HG02623 (cell line): ENCODE data around the gene GDPD4.

Source experiments
- ATAC-seq: cut with Tn5 transposase; IDR thresholded peaks from one replicate; pipeline ENCODE4 v1.9.1; 2021; ENCODE audit warnings: moderate library complexity; ENCODE audit not compliant: unreplicated experiment

The GDPD4 gene

GRCh38 chr11:77176996-77177395 is 124.5 kb downstream of the GDPD4 start:
- ATAC-seq, result no peak

GRCh38 chr11:77175869-77176539 is 125.5 kb downstream of the GDPD4 start:
- ATAC-seq, result no peak

GRCh38 chr11:77175021-77175842 is 126.3 kb downstream of the GDPD4 start:
- ATAC-seq, result no peak

- no peak for ATAC-seq
Measured at GRCh38 chr11:77174559-77174958, 126.9 kb downstream of the GDPD4 start.

- no peak for ATAC-seq
Measured at GRCh38 chr11:77173494-77173893, 128.0 kb downstream of the GDPD4 start.

- no peak for ATAC-seq
Measured at GRCh38 chr11:77172666-77172982, 128.9 kb downstream of the GDPD4 start.

- no peak for ATAC-seq
Measured at GRCh38 chr11:77171885-77172665, 129.4 kb downstream of the GDPD4 start.

- ATAC-seq, result no peak
Measured at GRCh38 chr11:77171254-77171653, 130.2 kb downstream of the GDPD4 start.

- no peak for ATAC-seq
Measured at GRCh38 chr11:77170107-77170506, 131.4 kb downstream of the GDPD4 start.

- ATAC-seq, result no peak
Measured at GRCh38 chr11:77167791-77168190, 133.7 kb downstream of the GDPD4 start.

- no peak for ATAC-seq
Measured at GRCh38 chr11:77167111-77167626, 134.3 kb downstream of the GDPD4 start.
